ENCODE measurements around the gene MIGA2. TPM values are rescaled to one million over a fixed set of nuclear protein-coding genes. Genes with fewer than 3 reads are reported as not detected.
A peak's percentile ranks its signal among the peaks of the same experiment; 100 is the strongest.

The MIGA2 gene
- total RNA-seq, 1 experiment from 2014 or later = 29.6 TPM

DNA sequence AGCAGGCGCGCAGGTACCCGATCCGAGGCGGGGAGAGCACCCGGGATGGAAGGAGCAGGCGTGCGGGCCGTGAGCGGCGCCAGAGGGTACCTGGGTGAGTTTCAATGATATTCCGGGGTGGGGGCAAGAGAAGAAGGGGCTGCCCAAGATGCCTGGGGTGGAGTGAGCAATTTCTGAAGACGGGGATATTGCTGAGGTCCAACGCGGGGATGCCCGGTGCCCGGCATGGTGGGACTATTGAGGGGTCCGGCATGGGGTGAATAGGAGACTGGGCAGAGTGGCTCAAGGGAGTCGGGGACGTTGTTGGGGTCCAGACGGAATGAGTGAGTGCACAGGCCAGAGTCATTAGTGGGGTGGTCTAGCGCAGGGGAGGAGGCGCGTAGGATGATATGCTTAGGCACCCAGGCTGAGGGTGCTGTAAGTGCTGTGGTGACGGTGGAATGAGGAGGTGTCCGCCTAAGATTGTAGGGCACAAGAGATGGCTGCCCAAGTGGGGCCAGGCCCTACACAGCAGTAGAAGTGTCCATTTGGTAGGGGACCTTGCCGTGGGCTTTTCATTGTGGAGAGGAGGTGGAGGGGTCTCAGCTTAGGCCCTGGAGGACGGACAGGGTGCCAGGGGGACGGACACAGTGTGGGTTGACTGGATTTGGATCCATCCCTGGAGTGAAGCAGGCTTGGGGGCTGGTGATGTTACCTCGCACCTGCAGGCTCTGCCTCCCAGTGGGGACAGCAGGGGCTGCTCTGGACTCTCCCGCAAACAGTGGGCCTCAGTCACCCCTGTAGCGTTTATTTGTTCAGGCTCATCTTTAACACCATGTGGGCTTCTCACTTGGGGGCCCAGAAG, 719 bp downstream of the MIGA2 start:
- Histone ChIP-seq H3K27ac (ENCODE audit: low read length) (no peak overlapping the region), H4K20me1 (ENCODE audit: low read length) (no peaks in the 10 kb centered on the region), H3K27me3 (ENCODE audit: low read length) (no peaks in the 10 kb centered on the region), H3K4me3 (ENCODE audit: low read length) (peak overlapping the region; percentile 78), H2AFZ (ENCODE audit: low read length) (peak overlapping the region; percentile 45; the same call in 1 of the 2 replicates), H3K79me2 (ENCODE audit: low read length) (peaks cover 21% of the 10 kb centered on the region), H3K36me3 (ENCODE audit: low read depth, low read length) (no peaks in the 10 kb centered on the region), H3K9me2 (replicated peaks; ENCODE audit: low read length) (no peaks in the 10 kb centered on the region), H3K4me2 (ENCODE audit: low read length) (peak overlapping the region; percentile 94), H3F3A (ENCODE audit: low read length, unreplicated experiment) (no peaks in the 10 kb centered on the region), H3K9me3 (ENCODE audit: low read length) (no peaks in the 10 kb centered on the region), H3K4me1 (ENCODE audit: insufficient read depth, low read length) (peaks cover 8% of the 10 kb centered on the region; the same call in 1 of the 2 replicates), H3K9ac (ENCODE audit: low read length) (peak overlapping the region; percentile 53)
- ChIA-PET POLR2A (ENCODE audit: unreplicated experiment) (interaction anchor here (0.5 kb wide), 1 partner anchor 799 kb away, joined by 6 read pairs; no protein-coding TSS in a partner anchor), CTCF (interaction anchor here (0.6 kb wide), 1 partner anchor 196 kb away, joined by 3 read pairs; no protein-coding TSS in a partner anchor)
- ATAC-seq (peak; percentile 9), DNase-seq (no peak)
- TSS peak; percentile 49 for BruUV-seq (replicated peaks)
- intact Hi-C loops (cut with micrococcal nuclease) = no loop called here
- TF ChIP-seq EZH2phosphoT487 (IDR thresholded peaks at IDR 0.05; ENCODE audit: borderline replicate concordance, low read length) (no peak), EZH2 (IDR thresholded peaks at IDR 0.05; ENCODE audit: low read length, unreplicated experiment) (no peak)
- TF ChIP-seq, protein P1, sequence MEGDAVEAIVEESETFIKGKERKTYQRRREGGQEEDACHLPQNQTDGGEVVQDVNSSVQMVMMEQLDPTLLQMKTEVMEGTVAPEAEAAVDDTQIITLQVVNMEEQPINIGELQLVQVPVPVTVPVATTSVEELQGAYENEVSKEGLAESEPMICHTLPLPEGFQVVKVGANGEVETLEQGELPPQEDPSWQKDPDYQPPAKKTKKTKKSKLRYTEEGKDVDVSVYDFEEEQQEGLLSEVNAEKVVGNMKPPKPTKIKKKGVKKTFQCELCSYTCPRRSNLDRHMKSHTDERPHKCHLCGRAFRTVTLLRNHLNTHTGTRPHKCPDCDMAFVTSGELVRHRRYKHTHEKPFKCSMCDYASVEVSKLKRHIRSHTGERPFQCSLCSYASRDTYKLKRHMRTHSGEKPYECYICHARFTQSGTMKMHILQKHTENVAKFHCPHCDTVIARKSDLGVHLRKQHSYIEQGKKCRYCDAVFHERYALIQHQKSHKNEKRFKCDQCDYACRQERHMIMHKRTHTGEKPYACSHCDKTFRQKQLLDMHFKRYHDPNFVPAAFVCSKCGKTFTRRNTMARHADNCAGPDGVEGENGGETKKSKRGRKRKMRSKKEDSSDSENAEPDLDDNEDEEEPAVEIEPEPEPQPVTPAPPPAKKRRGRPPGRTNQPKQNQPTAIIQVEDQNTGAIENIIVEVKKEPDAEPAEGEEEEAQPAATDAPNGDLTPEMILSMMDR (conservative IDR thresholded peaks at IDR 0.05; ENCODE audit: low read depth, low read length) = no peak

DNA sequence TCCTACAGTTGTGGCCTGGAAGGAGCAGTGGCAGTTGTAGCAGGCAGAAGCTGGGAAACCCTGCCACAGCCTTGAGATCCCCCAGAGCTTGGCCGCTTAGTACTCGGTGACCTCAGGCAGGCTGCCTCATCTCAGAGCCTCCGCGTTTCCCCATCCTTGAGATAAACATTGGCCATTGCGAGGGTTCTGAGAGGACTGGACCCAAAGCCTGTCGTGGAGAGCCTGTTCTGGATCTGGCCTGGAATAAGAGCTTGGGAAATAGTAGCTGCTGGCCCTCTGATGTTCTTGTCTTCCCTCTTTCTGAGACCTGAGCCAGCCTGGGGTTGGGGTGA, 1.3 kb downstream of the MIGA2 start:
- no TSS peak for BruUV-seq (replicated peaks)
- POLR2A ChIA-PET (ENCODE audit: unreplicated experiment) = no interaction called here
- intact Hi-C loops (cut with micrococcal nuclease) = no loop called here

More for the DNA sequence above, 1.3 kb downstream of the MIGA2 start:
- Histone ChIP-seq H3K36me3 (ENCODE audit: low read depth, low read length) (no peaks in the 10 kb centered on the region), H4K20me1 (ENCODE audit: low read length) (no peaks in the 10 kb centered on the region), H3K79me2 (ENCODE audit: low read length) (peaks cover 21% of the 10 kb centered on the region), H3K4me2 (ENCODE audit: low read length) (peak overlapping the region; percentile 94), H3K4me3 (ENCODE audit: low read length) (peak overlapping the region; percentile 78), H3K9ac (ENCODE audit: low read length) (no peak overlapping the region), H3K9me2 (replicated peaks; ENCODE audit: low read length) (no peaks in the 10 kb centered on the region), H3K4me1 (ENCODE audit: insufficient read depth, low read length) (peaks cover 8% of the 10 kb centered on the region; the same call in 1 of the 2 replicates), H3K9me3 (ENCODE audit: low read length) (no peaks in the 10 kb centered on the region), H3K27me3 (ENCODE audit: low read length) (no peaks in the 10 kb centered on the region), H3F3A (ENCODE audit: low read length, unreplicated experiment) (no peaks in the 10 kb centered on the region), H3K27ac (ENCODE audit: low read length) (no peak overlapping the region), H2AFZ (ENCODE audit: low read length) (no peak overlapping the region)
- TF ChIP-seq, protein P1 (conservative IDR thresholded peaks at IDR 0.05; ENCODE audit: low read depth, low read length) = no peak
- TF ChIP-seq EZH2 (IDR thresholded peaks at IDR 0.05; ENCODE audit: low read length, unreplicated experiment) (no peak), EZH2phosphoT487 (IDR thresholded peaks at IDR 0.05; ENCODE audit: borderline replicate concordance, low read length) (no peak)
- DNase-seq = no peak
- CTCF ChIA-PET = interaction anchor here (0.6 kb wide), 1 partner anchor 196 kb away, joined by 3 read pairs; no protein-coding TSS in a partner anchor
- ATAC-seq = no peak

All from PC-3 (cell line).